ENCODE data around the gene GABBR2.
"Not testable (repeated sequence)": the region's sequence is repeated elsewhere in the genome, so short reads cannot be mapped to it uniquely, and the experiment has no call there.

GABBR2 gene

GRCh38 chr9:98471185-98471584 is 237.6 kb downstream of the GABBR2 start:
- Mint-ChIP-seq H3K27ac (no peak overlapping the region), H3K27me3 (ENCODE audit: low read depth) (no peaks in the 10 kb centered on the region), H3K36me3 (ENCODE audit: low read depth) (no peaks in the 10 kb centered on the region), H3K4me3 (no peak overlapping the region), H3K9me3 (no peaks in the 10 kb centered on the region), H3K4me1 (ENCODE audit: low read depth) (no peaks in the 10 kb centered on the region)

GRCh38 chr9:98468567-98469239 is 240.0 kb downstream of the GABBR2 start:
- no peaks in the 10 kb centered on the region for H3K27me3 Mint-ChIP-seq (ENCODE audit: low read depth)
- no peak overlapping the region for H3K27ac Mint-ChIP-seq
- H3K4me3 Mint-ChIP-seq, result no peak overlapping the region
- no peaks in the 10 kb centered on the region for H3K36me3 Mint-ChIP-seq (ENCODE audit: low read depth)
- H3K9me3 Mint-ChIP-seq, result peaks cover 4% of the 10 kb centered on the region
- no peaks in the 10 kb centered on the region for H3K4me1 Mint-ChIP-seq (ENCODE audit: low read depth)

DNA sequence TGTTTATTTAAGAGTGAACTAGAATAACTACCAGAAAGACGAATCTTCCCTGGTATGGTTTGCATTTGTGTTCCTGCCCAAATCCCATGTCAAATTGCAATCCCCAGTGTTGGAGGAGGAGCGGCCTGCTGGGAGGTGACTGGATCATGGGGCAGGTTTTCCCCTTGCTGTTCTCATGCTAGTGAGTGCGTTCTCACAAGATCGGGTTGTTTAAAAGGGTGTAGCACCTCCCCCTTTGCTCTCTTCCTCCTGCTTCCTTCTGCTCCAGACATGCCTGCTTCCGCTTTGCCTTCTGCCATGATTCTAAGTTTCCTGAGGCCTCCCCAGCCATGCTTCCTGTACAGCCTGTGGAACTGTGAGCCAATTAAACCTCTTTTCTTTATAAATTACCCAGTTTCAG is 242.9 kb downstream of the GABBR2 start:
- no peaks in the 10 kb centered on the region for H3K4me1 Mint-ChIP-seq (ENCODE audit: low read depth)
- H3K27me3 Mint-ChIP-seq (ENCODE audit: low read depth), result no peaks in the 10 kb centered on the region
- H3K27ac Mint-ChIP-seq, result no peak overlapping the region
- no peaks in the 10 kb centered on the region for H3K36me3 Mint-ChIP-seq (ENCODE audit: low read depth)
- H3K4me3 Mint-ChIP-seq, result no peak overlapping the region
- H3K9me3 Mint-ChIP-seq, result peaks cover 20% of the 10 kb centered on the region

- H3K4me3 Mint-ChIP-seq; H3K27me3 Mint-ChIP-seq (ENCODE audit: low read depth); H3K27ac Mint-ChIP-seq; H3K4me1 Mint-ChIP-seq (ENCODE audit: low read depth); H3K36me3 Mint-ChIP-seq (ENCODE audit: low read depth): not testable (repeated sequence)
- peaks cover 29% of the 10 kb centered on the region for H3K9me3 Mint-ChIP-seq
Observed at GRCh38 chr9:98464156-98464690, 244.5 kb downstream of the GABBR2 start.

GRCh38 chr9:98462310-98462709 is 246.4 kb downstream of the GABBR2 start:
- Mint-ChIP-seq H3K4me3 (no peak overlapping the region), H3K4me1 (ENCODE audit: low read depth) (no peaks in the 10 kb centered on the region), H3K9me3 (peaks cover 29% of the 10 kb centered on the region), H3K27me3 (ENCODE audit: low read depth) (no peaks in the 10 kb centered on the region), H3K27ac (no peak overlapping the region), H3K36me3 (ENCODE audit: low read depth) (no peaks in the 10 kb centered on the region)

- Mint-ChIP-seq H3K4me1 (ENCODE audit: low read depth) (no peaks in the 10 kb centered on the region), H3K4me3 (no peak overlapping the region), H3K27ac (no peak overlapping the region), H3K36me3 (ENCODE audit: low read depth) (no peaks in the 10 kb centered on the region), H3K9me3 (peaks cover 29% of the 10 kb centered on the region), H3K27me3 (ENCODE audit: low read depth) (peaks cover 6% of the 10 kb centered on the region)
Observed at GRCh38 chr9:98460704-98461103, 248.0 kb downstream of the GABBR2 start.

DNA sequence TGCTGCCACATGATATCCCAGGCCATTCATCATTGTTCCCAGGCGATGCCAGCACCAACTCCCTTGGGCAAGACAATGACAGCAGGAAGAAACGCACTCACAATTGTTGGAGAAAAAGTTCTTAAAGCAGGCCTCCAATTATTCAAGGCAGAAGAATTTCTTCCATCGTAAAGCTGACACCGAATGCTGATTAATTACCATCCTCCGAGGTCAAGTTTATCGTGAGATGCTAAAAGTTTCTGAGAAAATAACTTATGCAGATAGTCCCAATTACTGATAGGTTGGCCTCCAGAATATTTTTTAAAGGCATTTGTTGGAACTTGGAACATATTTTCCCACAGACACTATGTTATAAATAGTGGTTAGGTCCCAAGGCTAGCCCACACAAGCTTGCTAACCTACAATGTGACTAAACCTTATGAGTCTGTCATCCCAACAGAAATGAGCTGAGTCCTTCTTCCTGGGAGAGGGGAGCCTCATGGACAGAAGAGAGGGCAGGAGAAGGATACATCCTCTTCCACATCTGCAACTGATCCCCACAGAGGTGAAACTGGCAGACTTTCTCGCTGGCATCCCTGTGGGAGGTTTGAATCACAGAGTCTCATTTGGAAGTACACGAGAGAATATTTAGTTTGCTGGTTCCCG is 250.9 kb downstream of the GABBR2 start:
- no peak overlapping the region for H3K4me3 Mint-ChIP-seq
- peaks cover 19% of the 10 kb centered on the region for H3K9me3 Mint-ChIP-seq
- no peaks in the 10 kb centered on the region for H3K4me1 Mint-ChIP-seq (ENCODE audit: low read depth)
- no peaks in the 10 kb centered on the region for H3K36me3 Mint-ChIP-seq (ENCODE audit: low read depth)
- H3K27me3 Mint-ChIP-seq (ENCODE audit: low read depth), result peaks cover 6% of the 10 kb centered on the region
- no peak overlapping the region for H3K27ac Mint-ChIP-seq

DNA sequence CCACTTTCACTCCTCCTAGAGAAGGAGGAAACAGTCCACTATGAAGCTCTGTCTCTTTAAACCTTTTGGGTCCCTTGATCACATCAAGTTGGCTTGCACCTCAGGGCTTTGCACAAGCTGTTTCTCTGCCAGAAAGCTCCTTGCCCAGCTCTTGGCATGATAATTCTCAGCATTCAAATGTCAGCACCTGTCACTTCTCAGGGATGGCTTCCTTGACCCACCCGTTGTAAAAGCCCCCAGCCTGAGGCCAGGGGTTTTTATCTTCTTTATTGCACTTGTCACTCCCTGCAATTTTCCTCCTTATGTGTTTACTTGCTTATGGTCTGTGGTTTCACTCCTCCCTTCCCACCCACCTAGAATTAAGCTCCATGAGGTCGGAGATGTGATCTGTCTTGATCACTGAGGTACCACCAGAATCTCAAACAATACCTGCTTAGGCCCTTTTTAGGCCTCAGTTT is 252.6 kb downstream of the GABBR2 start:
- no peak overlapping the region for H3K27ac Mint-ChIP-seq
- no peak overlapping the region for H3K4me3 Mint-ChIP-seq
- H3K36me3 Mint-ChIP-seq (ENCODE audit: low read depth), result no peaks in the 10 kb centered on the region
- H3K4me1 Mint-ChIP-seq (ENCODE audit: low read depth), result no peaks in the 10 kb centered on the region
- peaks cover 12% of the 10 kb centered on the region for H3K27me3 Mint-ChIP-seq (ENCODE audit: low read depth)
- peaks cover 13% of the 10 kb centered on the region for H3K9me3 Mint-ChIP-seq

GRCh38 chr9:98455256-98456155 is 253.2 kb downstream of the GABBR2 start:
- Mint-ChIP-seq H3K27me3 (ENCODE audit: low read depth) (peaks cover 12% of the 10 kb centered on the region), H3K4me1 (ENCODE audit: low read depth) (no peaks in the 10 kb centered on the region), H3K9me3 (peaks cover 6% of the 10 kb centered on the region), H3K27ac (no peak overlapping the region), H3K4me3 (no peak overlapping the region), H3K36me3 (ENCODE audit: low read depth) (no peaks in the 10 kb centered on the region)

GRCh38 chr9:98453589-98454311 is 255.0 kb downstream of the GABBR2 start:
- no peaks in the 10 kb centered on the region for H3K36me3 Mint-ChIP-seq (ENCODE audit: low read depth)
- no peak overlapping the region for H3K4me3 Mint-ChIP-seq
- no peaks in the 10 kb centered on the region for H3K9me3 Mint-ChIP-seq
- H3K27ac Mint-ChIP-seq, result no peak overlapping the region
- H3K4me1 Mint-ChIP-seq (ENCODE audit: low read depth), result no peaks in the 10 kb centered on the region
- H3K27me3 Mint-ChIP-seq (ENCODE audit: low read depth), result peaks cover 12% of the 10 kb centered on the region

DNA sequence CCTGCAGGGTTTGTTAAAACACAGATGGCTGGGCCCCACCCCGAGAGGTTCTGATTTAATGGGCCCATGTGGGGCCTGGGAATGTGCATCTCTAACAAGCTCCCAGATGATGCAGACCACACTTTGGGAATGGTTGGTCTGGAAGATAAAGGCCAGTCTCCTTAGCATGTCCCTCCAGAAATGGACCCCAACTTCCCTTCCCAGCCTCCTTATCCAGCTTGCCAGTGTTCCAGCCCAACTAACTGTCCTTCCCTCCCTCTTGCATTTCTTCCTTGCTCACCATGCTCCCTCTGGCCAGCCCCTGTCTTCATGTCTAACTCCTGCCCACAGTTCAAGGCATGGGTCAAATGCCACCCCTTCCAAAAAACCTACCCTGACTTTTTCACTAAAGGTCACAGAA is 257.2 kb downstream of the GABBR2 start:
- Mint-ChIP-seq H3K9me3 (no peaks in the 10 kb centered on the region), H3K36me3 (ENCODE audit: low read depth) (no peaks in the 10 kb centered on the region), H3K27me3 (ENCODE audit: low read depth) (peaks cover 12% of the 10 kb centered on the region), H3K4me1 (ENCODE audit: low read depth) (no peaks in the 10 kb centered on the region), H3K27ac (no peak overlapping the region), H3K4me3 (no peak overlapping the region)

- peaks cover 8% of the 10 kb centered on the region for H3K27me3 Mint-ChIP-seq (ENCODE audit: low read depth)
- no peak overlapping the region for H3K4me3 Mint-ChIP-seq
- no peaks in the 10 kb centered on the region for H3K4me1 Mint-ChIP-seq (ENCODE audit: low read depth)
- H3K9me3 Mint-ChIP-seq, result no peaks in the 10 kb centered on the region
- H3K27ac Mint-ChIP-seq, result no peak overlapping the region
- H3K36me3 Mint-ChIP-seq (ENCODE audit: low read depth), result no peaks in the 10 kb centered on the region
Observed at GRCh38 chr9:98450496-98450895, 258.2 kb downstream of the GABBR2 start.

GRCh38 chr9:98449871-98450270 is 258.9 kb downstream of the GABBR2 start:
- Mint-ChIP-seq H3K36me3 (ENCODE audit: low read depth) (no peaks in the 10 kb centered on the region), H3K9me3 (no peaks in the 10 kb centered on the region), H3K4me3 (no peak overlapping the region), H3K27me3 (ENCODE audit: low read depth) (peaks cover 9% of the 10 kb centered on the region), H3K27ac (no peak overlapping the region), H3K4me1 (ENCODE audit: low read depth) (no peaks in the 10 kb centered on the region)

DNA sequence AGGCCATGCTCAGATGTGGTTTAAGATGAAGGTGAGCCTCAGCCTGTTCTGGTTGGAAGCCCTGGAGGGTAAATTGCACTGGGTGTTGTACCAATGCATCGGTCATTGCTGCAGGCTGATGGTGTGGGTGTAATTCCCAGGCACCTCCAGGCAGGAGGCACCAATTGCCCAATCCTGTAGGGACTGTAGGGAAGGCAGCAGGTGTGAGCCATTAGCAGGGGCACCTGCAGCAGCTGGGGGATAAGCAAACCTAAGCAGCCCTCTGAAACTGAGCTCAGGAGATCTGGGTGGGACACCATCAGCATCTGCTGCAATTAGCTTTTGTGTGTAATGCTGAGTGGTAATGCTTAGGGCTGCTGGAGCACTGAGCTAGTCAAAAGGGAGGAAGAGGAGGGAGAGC is 263.2 kb downstream of the GABBR2 start:
- no peak overlapping the region for H3K4me3 Mint-ChIP-seq
- no peaks in the 10 kb centered on the region for H3K36me3 Mint-ChIP-seq (ENCODE audit: low read depth)
- peaks cover 3% of the 10 kb centered on the region for H3K27me3 Mint-ChIP-seq (ENCODE audit: low read depth)
- H3K4me1 Mint-ChIP-seq (ENCODE audit: low read depth), result no peaks in the 10 kb centered on the region
- H3K9me3 Mint-ChIP-seq, result no peaks in the 10 kb centered on the region
- H3K27ac Mint-ChIP-seq, result no peak overlapping the region

All from T-helper 1 cell treated with Interleukin-12 subunit alpha and Interleukin-12 subunit beta and Interleukin-4 antibody, amounts not matched to agents 30 μg/mL and 1 μg/mL, for 36 hours (primary cell).